GM21447 (cell line): ENCODE data around the gene FRMD8.
A peak's percentile ranks its signal among the peaks of the same experiment; 100 is the strongest.

ENCODE experiments used
- ATAC-seq: cut with Tn5 transposase; IDR thresholded peaks from one replicate; pipeline ENCODE4 v1.9.1; 2021; ENCODE audit not compliant: unreplicated experiment

Gene FRMD8

GRCh38 chr11:65375012-65375411 lies 11.4 kb upstream of the FRMD8 start:
- no peak for ATAC-seq

- no peak for ATAC-seq
Observed at GRCh38 chr11:65376138-65376713, 10.2 kb upstream of the FRMD8 start.

- ATAC-seq = no peak
Observed at GRCh38 chr11:65377036-65377435, 9.4 kb upstream of the FRMD8 start.

GRCh38 chr11:65377777-65378176 lies 8.7 kb upstream of the FRMD8 start:
- ATAC-seq = no peak

GRCh38 chr11:65378208-65378927 lies 8.1 kb upstream of the FRMD8 start:
- ATAC-seq = no peak

GRCh38 chr11:65378928-65379638 lies 7.4 kb upstream of the FRMD8 start:
- ATAC-seq = no peak

- ATAC-seq = no peak
Observed at GRCh38 chr11:65379698-65380459, 6.6 kb upstream of the FRMD8 start.

- ATAC-seq = no peak
Observed at GRCh38 chr11:65380460-65381119, 5.8 kb upstream of the FRMD8 start.

- ATAC-seq = peak; percentile 1
Observed at GRCh38 chr11:65381716-65382032, 4.8 kb upstream of the FRMD8 start.

- peak; percentile 57 for ATAC-seq
Observed at GRCh38 chr11:65382033-65382803, 4.2 kb upstream of the FRMD8 start, which contains the start of gene SLC25A45. Gene SLC25A45, minus strand, starts transcription at chr11:65382646. Its CDS starts 695 bp downstream, at chr11:65381951.

GRCh38 chr11:65382804-65383368 lies 3.6 kb upstream of the FRMD8 start:
- no peak for ATAC-seq

- no peak for ATAC-seq
Observed at GRCh38 chr11:65383778-65384177, 2.7 kb upstream of the FRMD8 start.

- ATAC-seq = no peak
Observed at GRCh38 chr11:65384301-65384889, 2.0 kb upstream of the FRMD8 start.

- no peak for ATAC-seq
Observed at GRCh38 chr11:65388731-65389130, 2.3 kb downstream of the FRMD8 start.

- no peak for ATAC-seq
Observed at GRCh38 chr11:65389294-65389980, 3.0 kb downstream of the FRMD8 start.

- ATAC-seq = no peak
Observed at GRCh38 chr11:65390099-65390941, 3.9 kb downstream of the FRMD8 start.

- ATAC-seq = no peak
Observed at GRCh38 chr11:65390996-65391395, 4.6 kb downstream of the FRMD8 start.

GRCh38 chr11:65392186-65392829 lies 5.9 kb downstream of the FRMD8 start:
- no peak for ATAC-seq
